Mesodermal cell (in vitro differentiated cells): ENCODE results near the gene FKBP5.
A peak's percentile ranks its signal among the peaks of the same experiment; 100 is the strongest.
"Not testable (repeated sequence)": the region's sequence is repeated elsewhere in the genome, so short reads cannot be mapped to it uniquely, and the experiment has no call there.

Experiments used
- H3K27ac ChIP-seq: 2 replicates; pipeline ENCODE4 v1.7.0; 2013; ENCODE audit warnings: mild to moderate bottlenecking, low read depth, low read length, moderate library complexity; ENCODE audit not compliant: severe bottlenecking
- H3K36me3 ChIP-seq: 2 replicates; pipeline ENCODE4 v1.7.1; 2013; ENCODE audit warnings: mild to moderate bottlenecking, low read length, moderate library complexity; ENCODE audit not compliant: control insufficient read depth, insufficient read depth
- H3K4me1 ChIP-seq: one replicate; pipeline ENCODE4 v1.7.1; 2013; ENCODE audit warnings: mild to moderate bottlenecking, low read length; ENCODE audit not compliant: insufficient read depth, control insufficient read depth, poor library complexity, severe bottlenecking
- H3K4me3 ChIP-seq: 2 replicates; pipeline ENCODE4 v1.7.0; 2013; ENCODE audit warnings: low read length, control low read depth, mild to moderate bottlenecking; ENCODE audit not compliant: insufficient read depth, poor library complexity, severe bottlenecking; ENCODE audit errors: extremely low read depth
- H3K9me3 ChIP-seq: 2 replicates; pipeline ENCODE4 v1.7.1; 2013; ENCODE audit warnings: mild to moderate bottlenecking, low read length, moderate library complexity; ENCODE audit not compliant: control insufficient read depth
- WGBS, 2 experiments: methylation state at CpG; one replicate each; pipeline ENCODE4 v1.1.5; 2013; ENCODE audit warnings: missing lambda C conversion rate in 2 of 2; ENCODE audit not compliant: insufficient coverage in 2 of 2; 5-methylcytosine and 5-hydroxymethylcytosine counted together

FKBP5 gene

GRCh38 chr6:35710241-35710847, 21.6 kb upstream of the FKBP5 start:
- Histone ChIP-seq H3K27ac (no peak overlapping the region), H3K4me3 (no peak overlapping the region), H3K4me1 (no peaks in the 10 kb centered on the region), H3K36me3 (no peaks in the 10 kb centered on the region), H3K9me3 (no peaks in the 10 kb centered on the region)
- WGBS, 2 experiments, result 95% methylated on average over 2 of the region's 4 CpGs; no CpG with 5 or more reads in 1 of the 2 experiments

GRCh38 chr6:35708585-35708984, 19.9 kb upstream of the FKBP5 start:
- H3K4me1 ChIP-seq, result no peaks in the 10 kb centered on the region
- no peak overlapping the region for H3K4me3 ChIP-seq
- H3K27ac ChIP-seq, result no peak overlapping the region
- no peaks in the 10 kb centered on the region for H3K36me3 ChIP-seq
- peaks cover 4% of the 10 kb centered on the region for H3K9me3 ChIP-seq

GRCh38 chr6:35707714-35708407, 19.1 kb upstream of the FKBP5 start:
- no peak overlapping the region for H3K27ac ChIP-seq
- H3K4me1 ChIP-seq, result no peaks in the 10 kb centered on the region
- peaks cover 6% of the 10 kb centered on the region for H3K9me3 ChIP-seq
- no peaks in the 10 kb centered on the region for H3K36me3 ChIP-seq
- H3K4me3 ChIP-seq, result no peak overlapping the region
- 80% methylated on average over 1 of the region's 4 CpGs; no CpG with 5 or more reads in 1 of the 2 experiments for WGBS, 2 experiments

GRCh38 chr6:35706468-35706867, 17.8 kb upstream of the FKBP5 start:
- Histone ChIP-seq H3K4me3 (no peak overlapping the region), H3K9me3 (peaks cover 6% of the 10 kb centered on the region), H3K27ac (no peak overlapping the region), H3K4me1 (no peaks in the 10 kb centered on the region), H3K36me3 (no peaks in the 10 kb centered on the region)
- WGBS, 2 experiments, result no CpG with 5 or more reads among the region's 3 CpGs

- H3K4me3 ChIP-seq, result no peak overlapping the region
- H3K9me3 ChIP-seq, result peaks cover 6% of the 10 kb centered on the region
- no peaks in the 10 kb centered on the region for H3K4me1 ChIP-seq
- H3K27ac ChIP-seq, result no peak overlapping the region
- H3K36me3 ChIP-seq, result no peaks in the 10 kb centered on the region
Measured at GRCh38 chr6:35703554-35703953, 14.8 kb upstream of the FKBP5 start.

- no peak overlapping the region for H3K4me3 ChIP-seq
- no peaks in the 10 kb centered on the region for H3K36me3 ChIP-seq
- no peak overlapping the region for H3K27ac ChIP-seq
- peaks cover 10% of the 10 kb centered on the region for H3K9me3 ChIP-seq
- WGBS, 2 experiments, result 78 to 80% methylated on average over 2 to 3 of the region's 3 CpGs
- no peaks in the 10 kb centered on the region for H3K4me1 ChIP-seq
Measured at GRCh38 chr6:35698858-35699257, 10.1 kb upstream of the FKBP5 start.

GRCh38 chr6:35698430-35698829, 9.7 kb upstream of the FKBP5 start:
- WGBS, 2 experiments, result 75 to 89% methylated on average over 3 to 5 of the region's 7 CpGs
- not testable (repeated sequence) for H3K9me3 ChIP-seq, H3K36me3 ChIP-seq, H3K27ac ChIP-seq, H3K4me3 ChIP-seq, H3K4me1 ChIP-seq

GRCh38 chr6:35694462-35694861, 5.7 kb upstream of the FKBP5 start:
- no CpG with 5 or more reads among the region's 2 CpGs for WGBS, 2 experiments
- no peaks in the 10 kb centered on the region for H3K4me1 ChIP-seq
- H3K4me3 ChIP-seq, result no peak overlapping the region
- H3K9me3 ChIP-seq, result peaks cover 8% of the 10 kb centered on the region
- no peak overlapping the region for H3K27ac ChIP-seq
- no peaks in the 10 kb centered on the region for H3K36me3 ChIP-seq

- WGBS, 2 experiments, result 86 to 94% methylated on average over 10 of the region's 10 CpGs
Measured at GRCh38 chr6:35691027-35691824, 2.5 kb upstream of the FKBP5 start.

GRCh38 chr6:35690484-35690883, 1.8 kb upstream of the FKBP5 start:
- Histone ChIP-seq H3K36me3 (no peaks in the 10 kb centered on the region), H3K9me3 (peaks cover 8% of the 10 kb centered on the region), H3K27ac (no peak overlapping the region), H3K4me3 (no peak overlapping the region), H3K4me1 (peaks cover 4% of the 10 kb centered on the region)
- WGBS, 2 experiments, result 96 to 98% methylated on average over 7 of the region's 9 CpGs

More at GRCh38 chr6:35691027-35691824, 2.5 kb upstream of the FKBP5 start:
- Histone ChIP-seq H3K4me1 (peaks cover 4% of the 10 kb centered on the region), H3K9me3 (peaks cover 8% of the 10 kb centered on the region), H3K27ac (peak overlapping the region; percentile 16), H3K36me3 (no peaks in the 10 kb centered on the region), H3K4me3 (no peak overlapping the region)

GRCh38 chr6:35690006-35690405, 1.3 kb upstream of the FKBP5 start:
- H3K9me3 ChIP-seq, H3K4me3 ChIP-seq: not testable (repeated sequence)
- WGBS, 2 experiments, result 92 to 96% methylated on average over 15 to 16 of the region's 16 CpGs

More at GRCh38 chr6:35690006-35690405, 1.3 kb upstream of the FKBP5 start:
- not testable (repeated sequence) for H3K4me1 ChIP-seq, H3K36me3 ChIP-seq, H3K27ac ChIP-seq
